Neural cell (in vitro differentiated cells): ENCODE results near the gene SLC7A1.

ENCODE experiments used
- EP300 ChIP-seq: fragments of 450-650 bp; conservative IDR thresholded peaks from 2 replicates; pipeline ENCODE4 v1.6.1; 2014; ENCODE audit warnings: antibody characterized with exemption, mild to moderate bottlenecking, moderate library complexity; ENCODE audit not compliant: poor library complexity, severe bottlenecking
- EZH2 ChIP-seq: fragments of 200-600, 300-800 bp; shearing (Covaris generic), sonication (generic); IDR thresholded peaks from 2 replicates; pipeline ENCODE4 v1.6.1; 2014; ENCODE audit warnings: antibody characterized with exemption, low read length, borderline replicate concordance, mild to moderate bottlenecking; ENCODE audit not compliant: insufficient read depth, poor library complexity, severe bottlenecking
- MXI1 ChIP-seq: fragments of 450-650 bp; conservative IDR thresholded peaks from 2 replicates; pipeline ENCODE4 v1.6.1; 2014; ENCODE audit warnings: antibody characterized with exemption, mild to moderate bottlenecking; ENCODE audit not compliant: poor library complexity, severe bottlenecking
- POLR2AphosphoS5 ChIP-seq: IDR thresholded peaks from 2 replicates; pipeline ENCODE4 v1.6.1; 2012
- RAD21 ChIP-seq: fragments of 450-650 bp; conservative IDR thresholded peaks from 2 replicates; pipeline ENCODE4 v1.6.1; 2014; ENCODE audit warnings: antibody characterized with exemption, mild to moderate bottlenecking, moderate library complexity
- REST ChIP-seq: IDR thresholded peaks from 2 replicates; pipeline ENCODE4 v1.6.1; 2012; ENCODE audit warnings: borderline replicate concordance
- SMC3 ChIP-seq: fragments of 450-650 bp; conservative IDR thresholded peaks from 2 replicates; pipeline ENCODE4 v1.6.1; 2014; ENCODE audit warnings: antibody characterized with exemption, mild to moderate bottlenecking, moderate library complexity; ENCODE audit not compliant: poor library complexity
- TF ChIP-seq, protein P1 (sequence below): fragments of 450-650 bp; IDR thresholded peaks from 2 replicates; pipeline ENCODE4 v1.5.1; 2014; ENCODE audit warnings: antibody characterized with exemption, mild to moderate bottlenecking, moderate library complexity; ENCODE audit not compliant: poor library complexity, severe bottlenecking

DNA sequence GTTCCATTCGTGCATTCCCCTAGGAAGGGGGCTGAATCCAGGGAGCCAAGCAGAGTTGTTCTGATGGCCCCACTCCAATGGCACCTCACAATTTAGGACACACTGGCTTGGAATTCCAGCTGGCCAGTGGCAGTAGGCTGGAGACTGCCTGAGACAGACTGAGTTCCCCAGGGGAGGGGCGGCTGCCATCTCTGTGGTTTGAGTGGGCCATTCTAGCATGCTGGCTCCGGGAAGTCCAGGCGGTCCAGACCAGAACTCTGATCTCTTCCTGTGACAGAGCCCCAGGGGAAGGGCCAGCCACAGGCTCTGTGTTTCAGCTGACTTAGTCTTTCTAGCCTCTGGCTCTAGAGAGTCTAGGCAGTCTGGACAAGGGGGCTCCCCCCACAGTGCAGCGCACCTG is 29.5 kb upstream of the SLC7A1 start:
- TF ChIP-seq EP300, result no peak
- no peak for TF ChIP-seq EZH2
- TF ChIP-seq, protein P1, sequence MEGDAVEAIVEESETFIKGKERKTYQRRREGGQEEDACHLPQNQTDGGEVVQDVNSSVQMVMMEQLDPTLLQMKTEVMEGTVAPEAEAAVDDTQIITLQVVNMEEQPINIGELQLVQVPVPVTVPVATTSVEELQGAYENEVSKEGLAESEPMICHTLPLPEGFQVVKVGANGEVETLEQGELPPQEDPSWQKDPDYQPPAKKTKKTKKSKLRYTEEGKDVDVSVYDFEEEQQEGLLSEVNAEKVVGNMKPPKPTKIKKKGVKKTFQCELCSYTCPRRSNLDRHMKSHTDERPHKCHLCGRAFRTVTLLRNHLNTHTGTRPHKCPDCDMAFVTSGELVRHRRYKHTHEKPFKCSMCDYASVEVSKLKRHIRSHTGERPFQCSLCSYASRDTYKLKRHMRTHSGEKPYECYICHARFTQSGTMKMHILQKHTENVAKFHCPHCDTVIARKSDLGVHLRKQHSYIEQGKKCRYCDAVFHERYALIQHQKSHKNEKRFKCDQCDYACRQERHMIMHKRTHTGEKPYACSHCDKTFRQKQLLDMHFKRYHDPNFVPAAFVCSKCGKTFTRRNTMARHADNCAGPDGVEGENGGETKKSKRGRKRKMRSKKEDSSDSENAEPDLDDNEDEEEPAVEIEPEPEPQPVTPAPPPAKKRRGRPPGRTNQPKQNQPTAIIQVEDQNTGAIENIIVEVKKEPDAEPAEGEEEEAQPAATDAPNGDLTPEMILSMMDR, result no peak
- no peak for TF ChIP-seq POLR2AphosphoS5
- TF ChIP-seq REST, result no peak
- TF ChIP-seq RAD21, result no peak
- TF ChIP-seq SMC3, result no peak
- no peak for TF ChIP-seq MXI1
